Prostate gland (tissue), 2 donors: ENCODE measurements around the gene WDFY2. TPM values are rescaled to one million over a fixed set of nuclear protein-coding genes. Genes with fewer than 3 reads are reported as not detected.

Source experiments
- DNase-seq: peaks from one replicate; pipeline ENCODE4 v3.0.0-alpha.2; 2019; ENCODE audit warnings: low spot score
- H3K27ac ChIP-seq, 2 donors: fragments of 200-600 bp; sonication (generic); 2 replicates each; pipeline ENCODE4 v1.5.1; 2017 to 2019
- H3K27me3 ChIP-seq: fragments of 200-600 bp; sonication (generic); replicated peaks from 2 replicates; pipeline ENCODE4 v1.5.1; 2019; ENCODE audit not compliant: insufficient read depth
- H3K36me3 ChIP-seq, 2 donors: fragments of 200-600 bp; sonication (generic); 1 replicate in 1 of 2; 2 replicates in 1 of 2; pipeline versions ENCODE4 v1.5.1 to v1.8.1; 2017 to 2019
- H3K4me1 ChIP-seq: fragments of 200-600 bp; sonication (generic); replicated peaks from 2 replicates; pipeline ENCODE4 v1.5.1; 2019
- H3K4me3 ChIP-seq, 2 donors: fragments of 200-600 bp; sonication (generic); 2 replicates each; pipeline ENCODE4 v1.5.1; 2017 to 2019
- H3K9me3 ChIP-seq: fragments of 200-600 bp; sonication (generic); 2 replicates; pipeline ENCODE4 v1.5.1; 2017
- POLR2A ChIP-seq: fragments of 450-650 bp; IDR thresholded peaks from one replicate; pipeline ENCODE4 v1.6.1; 2016; ENCODE audit warnings: antibody characterized with exemption, mild to moderate bottlenecking
- POLR2AphosphoS5 ChIP-seq: sonication (generic); formaldehyde crosslinking; IDR thresholded peaks from one replicate; pipeline ENCODE4 v1.6.1; 2017; ENCODE audit warnings: antibody characterized with exemption
- WGBS: methylation state at CpG from one replicate; pipeline ENCODE4 v1.1.5; 2018; 5-methylcytosine and 5-hydroxymethylcytosine counted together
- intact Hi-C: fragments of 100-400 bp; cut with DNase I; formaldehyde crosslinking; loops from one replicate; pipeline ENCODE4 v1.14.2; 2022
- total RNA-seq, 2 donors: library from RNA; depleted of rRNA; stranded (reverse); fragments of >200 nt; gene quantifications; one replicate each; pipeline ENCODE4 v1.1.0, GENCODE V29; 2016
- TF ChIP-seq, protein P1 (sequence below), 4 experiments: fragments of 200-600 bp in 2 of 4; fragments of 450-650 bp in 2 of 4; sonication (generic) in 2 of 4; IDR thresholded peaks; 1 replicate in 3 of 4; 2 replicates in 1 of 4; pipeline ENCODE4 v1.5.1; 2016 to 2019; ENCODE audit warnings: antibody characterized with exemption in 4 of 4, mild to moderate bottlenecking in 2 of 4, moderate library complexity in 2 of 4

The WDFY2 gene
- total RNA-seq, 2 donors from 2014 or later = 7.9 to 23.2 TPM

GRCh38 chr13:51629491-51630287, 45.4 kb downstream of the WDFY2 start:
- intact Hi-C loops = no loop called here

DNA sequence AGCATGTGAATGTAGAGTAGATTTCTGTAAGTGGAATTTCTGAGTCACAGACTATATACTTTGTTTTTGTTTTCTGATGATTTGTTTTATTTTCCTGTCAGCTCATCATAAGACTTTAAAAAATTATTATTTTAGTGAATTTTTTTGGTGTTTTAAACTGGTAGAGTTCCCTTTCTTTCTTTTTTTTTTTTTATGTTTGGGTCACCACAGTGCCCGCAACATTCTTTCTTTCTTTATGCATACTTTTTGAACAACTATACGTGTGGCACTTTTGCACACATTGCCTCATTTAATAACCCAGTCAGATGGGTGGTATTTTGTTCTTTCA, 46.0 kb downstream of the WDFY2 start:
- WGBS = 92% methylated on average over 2 of the region's 2 CpGs
- TF ChIP-seq POLR2AphosphoS5 = no peak
- TF ChIP-seq, protein P1, sequence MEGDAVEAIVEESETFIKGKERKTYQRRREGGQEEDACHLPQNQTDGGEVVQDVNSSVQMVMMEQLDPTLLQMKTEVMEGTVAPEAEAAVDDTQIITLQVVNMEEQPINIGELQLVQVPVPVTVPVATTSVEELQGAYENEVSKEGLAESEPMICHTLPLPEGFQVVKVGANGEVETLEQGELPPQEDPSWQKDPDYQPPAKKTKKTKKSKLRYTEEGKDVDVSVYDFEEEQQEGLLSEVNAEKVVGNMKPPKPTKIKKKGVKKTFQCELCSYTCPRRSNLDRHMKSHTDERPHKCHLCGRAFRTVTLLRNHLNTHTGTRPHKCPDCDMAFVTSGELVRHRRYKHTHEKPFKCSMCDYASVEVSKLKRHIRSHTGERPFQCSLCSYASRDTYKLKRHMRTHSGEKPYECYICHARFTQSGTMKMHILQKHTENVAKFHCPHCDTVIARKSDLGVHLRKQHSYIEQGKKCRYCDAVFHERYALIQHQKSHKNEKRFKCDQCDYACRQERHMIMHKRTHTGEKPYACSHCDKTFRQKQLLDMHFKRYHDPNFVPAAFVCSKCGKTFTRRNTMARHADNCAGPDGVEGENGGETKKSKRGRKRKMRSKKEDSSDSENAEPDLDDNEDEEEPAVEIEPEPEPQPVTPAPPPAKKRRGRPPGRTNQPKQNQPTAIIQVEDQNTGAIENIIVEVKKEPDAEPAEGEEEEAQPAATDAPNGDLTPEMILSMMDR (IDR thresholded peaks at IDR 0.05) = no peak
- no peaks in the 10 kb centered on the region for H3K9me3 ChIP-seq
- H3K27ac ChIP-seq = no peak overlapping the region
- no peak for DNase-seq
- intact Hi-C loops = no loop called here
- H3K27me3 ChIP-seq = no peaks in the 10 kb centered on the region
- H3K36me3 ChIP-seq = no peaks in the 10 kb centered on the region
- peaks cover 14% of the 10 kb centered on the region for H3K4me1 ChIP-seq
- H3K4me3 ChIP-seq = no peak overlapping the region

More at GRCh38 chr13:51629491-51630287, 45.4 kb downstream of the WDFY2 start:
- Histone ChIP-seq H3K36me3 (no peaks in the 10 kb centered on the region), H3K9me3 (no peaks in the 10 kb centered on the region), H3K27me3 (no peaks in the 10 kb centered on the region), H3K4me1 (peaks cover 14% of the 10 kb centered on the region), H3K4me3 (no peak overlapping the region), H3K27ac (no peak overlapping the region)
- 71% methylated on average over 2 of the region's 2 CpGs for WGBS
- no peak for DNase-seq
- TF ChIP-seq, protein P1 (IDR thresholded peaks at IDR 0.05) = no peak
- TF ChIP-seq POLR2A (no peak), POLR2AphosphoS5 (no peak)

GRCh38 chr13:51632591-51633362, 48.5 kb downstream of the WDFY2 start:
- TF ChIP-seq POLR2A = no peak
- TF ChIP-seq POLR2AphosphoS5 = no peak
- TF ChIP-seq, protein P1 (IDR thresholded peaks at IDR 0.05) = no peak
- H3K36me3 ChIP-seq = no peaks in the 10 kb centered on the region
- DNase-seq = peak; percentile 23
- H3K9me3 ChIP-seq = no peaks in the 10 kb centered on the region
- H3K27me3 ChIP-seq = no peaks in the 10 kb centered on the region
- 54% methylated on average over 3 of the region's 3 CpGs for WGBS
- H3K4me3 ChIP-seq = no peak overlapping the region
- H3K4me1 ChIP-seq = peaks cover 26% of the 10 kb centered on the region
- intact Hi-C loops = no loop called here
- peak overlapping the region in 1 of 2 donors; percentile 53 for H3K27ac ChIP-seq

GRCh38 chr13:51635137-51635878, 51.0 kb downstream of the WDFY2 start:
- Histone ChIP-seq H3K4me3 (no peak overlapping the region), H3K9me3 (no peaks in the 10 kb centered on the region), H3K4me1 (peaks cover 26% of the 10 kb centered on the region), H3K36me3 (no peaks in the 10 kb centered on the region), H3K27me3 (no peaks in the 10 kb centered on the region), H3K27ac (peak overlapping the region; percentile 37 to 60)
- no peak for DNase-seq
- no peak for TF ChIP-seq POLR2A
- intact Hi-C loops = no loop called here
- 85% methylated on average over 12 of the region's 12 CpGs for WGBS

DNA sequence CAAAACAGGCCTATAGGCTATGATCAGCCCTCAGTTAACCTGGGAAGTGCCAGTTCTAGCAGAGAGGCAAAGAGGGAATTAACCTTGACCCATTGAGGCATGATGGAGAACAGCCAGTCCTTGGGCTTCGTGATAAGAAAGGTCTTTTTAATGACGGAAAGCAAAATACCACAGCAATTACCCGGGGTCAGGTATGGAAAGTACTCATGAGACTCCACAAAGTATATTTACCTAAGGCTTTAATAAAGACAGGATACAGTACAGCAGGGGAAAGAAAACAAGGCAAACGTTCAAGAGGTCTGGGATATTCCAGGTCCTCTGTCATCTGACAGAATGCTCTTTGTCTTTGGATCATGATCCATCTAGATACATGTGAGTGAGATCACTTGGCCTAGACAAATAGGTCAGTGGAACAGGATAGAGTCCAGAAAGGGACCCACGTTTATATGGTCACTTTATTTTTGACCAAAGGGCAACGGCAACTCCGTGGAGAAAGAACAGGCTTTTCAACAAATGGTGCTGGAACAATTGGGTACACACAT, 52.2 kb downstream of the WDFY2 start:
- peak; percentile 23 for DNase-seq
- TF ChIP-seq, protein P1 (IDR thresholded peaks at IDR 0.05) = no peak
- TF ChIP-seq POLR2AphosphoS5 = peak; percentile 59
- intact Hi-C loops = no loop called here
- 22% methylated on average over 7 of the region's 7 CpGs for WGBS
- Histone ChIP-seq H3K27ac (peak overlapping the region; percentile 37 to 60), H3K4me3 (no peak overlapping the region), H3K4me1 (peaks cover 26% of the 10 kb centered on the region), H3K36me3 (no peaks in the 10 kb centered on the region), H3K27me3 (no peaks in the 10 kb centered on the region), H3K9me3 (no peaks in the 10 kb centered on the region)
